GM23338 (cell line): ENCODE results near the gene HSDL1.

ENCODE experiments used
- CREB1 ChIP-seq: fragments of 250-450 bp; sonication (Bioruptor Pico); IDR thresholded peaks from 2 replicates; pipeline ENCODE4 v1.5.0; 2020; ENCODE audit warnings: low read depth, mild to moderate bottlenecking, moderate library complexity
- CTCF ChIP-seq, 2 experiments: fragments of 200-600 bp in 1 of 2; sonication (generic) in 1 of 2; conservative IDR thresholded peaks; 2 replicates each; pipeline versions ENCODE4 v1.5.1 to v1.6.1; 2016 to 2017; ENCODE audit warnings: antibody characterized with exemption in 2 of 2, low read depth in 2 of 2, mild to moderate bottlenecking in 2 of 2, moderate library complexity in 1 of 2
- EZH2 ChIP-seq: fragments of 200-600 bp; sonication (generic); IDR thresholded peaks from one replicate; pipeline ENCODE4 v1.8.0; 2017; ENCODE audit warnings: antibody characterized with exemption, mild to moderate bottlenecking, low read depth; ENCODE audit not compliant: unreplicated experiment
- EZH2phosphoT487 ChIP-seq: fragments of 200-600 bp; sonication (generic); IDR thresholded peaks from one replicate; pipeline ENCODE4 v1.8.1; 2018; ENCODE audit warnings: antibody characterized with exemption; ENCODE audit not compliant: unreplicated experiment
- JUNB ChIP-seq: IDR thresholded peaks from one replicate; pipeline ENCODE4 v1.6.1; 2016; ENCODE audit warnings: antibody characterized with exemption; ENCODE audit not compliant: unreplicated experiment
- NANOG ChIP-seq: IDR thresholded peaks from 2 replicates; pipeline ENCODE4 v1.6.1; 2016; ENCODE audit warnings: antibody characterized with exemption, borderline replicate concordance
- POLR2AphosphoS5 ChIP-seq: IDR thresholded peaks from 2 replicates; pipeline ENCODE4 v1.6.1; 2016; ENCODE audit warnings: antibody characterized with exemption, low read depth
- REST ChIP-seq: IDR thresholded peaks from one replicate; pipeline ENCODE4 v1.6.1; 2018; ENCODE audit warnings: antibody characterized with exemption; ENCODE audit not compliant: unreplicated experiment
- ZNF114 ChIP-seq: fragments of 250-450 bp; sonication (Bioruptor Pico); IDR thresholded peaks from 2 replicates; pipeline ENCODE4 v1.5.0; 2020; ENCODE audit warnings: mild to moderate bottlenecking, moderate library complexity

GRCh38 chr16:84079664-84080063 is 65.3 kb downstream of the HSDL1 start:
- TF ChIP-seq CTCF (conservative IDR thresholded peaks at IDR 0.05; ENCODE audit: low read depth in 2 of 2) (no peak), EZH2 (no peak), ZNF114 (CRISPR knock-in tag) (no peak), CREB1 (no peak), REST (no peak), NANOG (no peak), EZH2phosphoT487 (no peak), POLR2AphosphoS5 (no peak), JUNB (no peak)
